GM12878 (cell line): ENCODE data around the gene OR4D2.
A peak's percentile ranks its signal among the peaks of the same experiment; 100 is the strongest.

Experiments used
- BACH1 ChIP-seq: fragments of 450-650 bp; IDR thresholded peaks from 2 replicates; pipeline ENCODE4 v1.6.1; 2017; ENCODE audit warnings: mild to moderate bottlenecking, borderline replicate concordance
- CTCF ChIP-seq, 3 experiments: IDR thresholded peaks in 2 of 3; conservative IDR thresholded peaks in 1 of 3; 2 replicates each; pipeline ENCODE4 v1.5.1; 2011; ENCODE audit warnings: low read depth in 3 of 3, low read length in 3 of 3, mild to moderate bottlenecking in 3 of 3, control low read depth in 2 of 3, moderate library complexity in 2 of 3, inconsistent platforms in 1 of 3, mixed read lengths in 1 of 3; ENCODE audit not compliant: control insufficient read depth in 2 of 3, insufficient read depth in 1 of 3; ENCODE audit errors: extremely low read depth in 1 of 3
- GABPA ChIP-seq: IDR thresholded peaks from 2 replicates; pipeline ENCODE4 v1.6.1; 2014; ENCODE audit warnings: antibody characterized with exemption, low read depth, mild to moderate bottlenecking, inconsistent platforms
- HDAC6 ChIP-seq: fragments of 200-600 bp; sonication (generic); IDR thresholded peaks from one replicate; pipeline ENCODE4 v1.8.0; 2017; ENCODE audit warnings: antibody characterized with exemption; ENCODE audit not compliant: unreplicated experiment
- IKZF1 ChIP-seq: fragments of 450-650 bp; conservative IDR thresholded peaks from 2 replicates; pipeline ENCODE4 v1.6.1; 2017; ENCODE audit warnings: antibody characterized with exemption, mild to moderate bottlenecking
- POLR2A ChIP-seq: IDR thresholded peaks from 2 replicates; pipeline ENCODE4 v1.6.1; 2011; ENCODE audit warnings: low read depth, mild to moderate bottlenecking, low read length
- POLR2AphosphoS5 ChIP-seq: IDR thresholded peaks from 2 replicates; pipeline ENCODE4 v1.6.1; 2011; ENCODE audit warnings: mild to moderate bottlenecking, low read length, inconsistent platforms
- TAF1 ChIP-seq: IDR thresholded peaks from 2 replicates; pipeline ENCODE4 v1.6.1; 2011; ENCODE audit warnings: mild to moderate bottlenecking, low read depth, low read length, borderline replicate concordance
- TF ChIP-seq, protein P1 (sequence below): IDR thresholded peaks from 2 replicates; pipeline ENCODE4 v1.6.1; 2011; ENCODE audit warnings: low read depth, low read length, improper control_type of control experiment, borderline replicate concordance

DNA sequence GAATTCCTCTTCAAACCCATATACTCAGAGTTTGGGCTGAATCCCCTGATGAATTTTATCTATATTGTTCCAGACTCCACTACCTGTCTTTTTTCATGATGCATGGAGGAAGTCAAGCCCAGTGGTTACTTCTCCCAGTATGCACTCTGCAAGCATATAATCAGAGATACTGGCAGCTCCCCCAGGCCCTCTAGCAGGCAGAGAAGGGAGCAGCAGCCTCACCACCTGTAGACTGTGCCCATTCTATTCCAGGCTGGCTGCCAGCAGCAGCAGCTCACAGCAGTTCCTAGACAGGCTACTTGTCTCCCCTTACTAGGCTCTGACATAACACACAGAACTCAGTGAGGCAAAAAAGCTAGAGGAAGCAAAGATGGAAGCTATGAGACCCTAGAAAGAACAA is 48.9 kb downstream of the OR4D2 start:
- TF ChIP-seq POLR2AphosphoS5 (no peak), CTCF (IDR thresholded peaks at IDR 0.05 in 2 of 3, conservative IDR thresholded peaks at IDR 0.05 in 1 of 3; ENCODE audit: control insufficient read depth in 2 of 3, extremely low read depth in 1 of 3, insufficient read depth in 1 of 3, low read depth in 3 of 3, low read length in 3 of 3) (peak in 1 of 3 experiments; percentile 28; a peak in 2 of 6 replicates), TAF1 (no peak), IKZF1 (no peak), POLR2A (no peak), BACH1 (no peak), GABPA (no peak), HDAC6 (no peak)
- TF ChIP-seq, protein P1, sequence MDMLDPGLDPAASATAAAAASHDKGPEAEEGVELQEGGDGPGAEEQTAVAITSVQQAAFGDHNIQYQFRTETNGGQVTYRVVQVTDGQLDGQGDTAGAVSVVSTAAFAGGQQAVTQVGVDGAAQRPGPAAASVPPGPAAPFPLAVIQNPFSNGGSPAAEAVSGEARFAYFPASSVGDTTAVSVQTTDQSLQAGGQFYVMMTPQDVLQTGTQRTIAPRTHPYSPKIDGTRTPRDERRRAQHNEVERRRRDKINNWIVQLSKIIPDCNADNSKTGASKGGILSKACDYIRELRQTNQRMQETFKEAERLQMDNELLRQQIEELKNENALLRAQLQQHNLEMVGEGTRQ: no peak
